ENCODE data around the gene PRPH. TPM values are rescaled to one million over a fixed set of nuclear protein-coding genes. Genes with fewer than 3 reads are reported as not detected.
"Not testable (repeated sequence)": the region's sequence is repeated elsewhere in the genome, so short reads cannot be mapped to it uniquely, and the experiment has no call there.

The PRPH gene
- polyA plus RNA-seq, 3 donors, result not detected

GRCh38 chr12:49264873-49265792 is 29.8 kb upstream of the PRPH start, which contains the start of gene TUBA1C:
Gene TUBA1C, plus strand, starts transcription at chr12:49265082. Its CDS starts 100 bp downstream, at chr12:49265182.
- peak; percentile 90 to 94 (median 91) for DNase-seq
- Mint-ChIP-seq H3K4me1 (peaks cover 49% of the 10 kb centered on the region), H3K27ac (peak within 1 kb of the TSS; percentile 87 to 96 (median 94)), H3K9me3 (no peaks in the 10 kb centered on the region), H3K4me3 (peak within 1 kb of the TSS; percentile 87), H3K27me3 (ENCODE audit: low read depth in 3 of 3) (no peaks in the 10 kb centered on the region), H3K36me3 (peaks cover 11 to 16% of the 10 kb centered on the region in 2 donors)
- peak within 1 kb of the TSS; percentile 95 for H3K4me2 ChIP-seq (replicated peaks; ENCODE audit: extremely low read depth, low read length, poor library complexity, severe bottlenecking)
- peaks cover 54 to 69% of the 10 kb centered on the region in 2 donors for H3K4me1 ChIP-seq (ENCODE audit: control insufficient read depth in 1 of 2, insufficient read depth in 2 of 2, low read length in 2 of 2)
- TF ChIP-seq CTCF (IDR thresholded peaks at IDR 0.05), result no peak
- peak within 1 kb of the TSS; percentile 94 for H3K9ac ChIP-seq (ENCODE audit: insufficient read depth, low read length, poor library complexity, severe bottlenecking)
- intact Hi-C loops (cut with micrococcal nuclease), result no loop called here
- no peaks in the 10 kb centered on the region for H3K9me3 ChIP-seq (replicated peaks in 1 of 2; ENCODE audit: control insufficient read depth in 1 of 2, insufficient read depth in 1 of 2, low read length in 2 of 2)
- H2AFZ ChIP-seq (ENCODE audit: insufficient read depth, low read depth, low read length, poor library complexity, severe bottlenecking), result peak within 1 kb of the TSS; percentile 87
- H3K4me3 ChIP-seq (replicated peaks in 1 of 3; ENCODE audit: low read depth in 2 of 3, low read length in 3 of 3), result peak within 1 kb of the TSS; percentile 59 to 100 (median 92)
- H3K36me3 ChIP-seq (replicated peaks in 1 of 2; ENCODE audit: control insufficient read depth in 1 of 2, insufficient read depth in 2 of 2, low read length in 2 of 2), result peaks cover 7 to 13% of the 10 kb centered on the region in 2 donors
- H4K20me1 ChIP-seq (ENCODE audit: insufficient read depth, low read length), result peaks cover 35% of the 10 kb centered on the region
- 0% methylated on average over 44 of the region's 61 CpGs for WGBS (ENCODE audit: insufficient coverage)
- H3K27ac ChIP-seq (ENCODE audit: low read depth in 1 of 2, low read length in 2 of 2), result peak within 1 kb of the TSS; percentile 96 to 99
- H3K79me2 ChIP-seq (ENCODE audit: insufficient read depth, low read length), result peaks cover 96% of the 10 kb centered on the region
- H3K27me3 ChIP-seq (ENCODE audit: control insufficient read depth in 2 of 2, insufficient read depth in 2 of 2, low read length in 2 of 2), result no peaks in the 10 kb centered on the region

- H3K4me2 ChIP-seq (replicated peaks; ENCODE audit: extremely low read depth, low read length, poor library complexity, severe bottlenecking); H3K9me3 ChIP-seq (replicated peaks in 1 of 2; ENCODE audit: control insufficient read depth in 1 of 2, insufficient read depth in 1 of 2, low read length in 2 of 2); H2AFZ ChIP-seq (ENCODE audit: insufficient read depth, low read depth, low read length, poor library complexity, severe bottlenecking); H3K4me3 Mint-ChIP-seq; H3K9me3 Mint-ChIP-seq; H3K27me3 Mint-ChIP-seq (ENCODE audit: low read depth in 3 of 3); H3K27me3 ChIP-seq (ENCODE audit: control insufficient read depth in 2 of 2, insufficient read depth in 2 of 2, low read length in 2 of 2); DNase-seq; H3K9ac ChIP-seq (ENCODE audit: insufficient read depth, low read length, poor library complexity, severe bottlenecking); intact Hi-C loops (cut with micrococcal nuclease); H3K4me3 ChIP-seq (replicated peaks in 1 of 3; ENCODE audit: low read depth in 2 of 3, low read length in 3 of 3): not testable (repeated sequence)
- H3K36me3 ChIP-seq (replicated peaks in 1 of 2; ENCODE audit: control insufficient read depth in 1 of 2, insufficient read depth in 2 of 2, low read length in 2 of 2), result peaks cover 42 to 53% of the 10 kb centered on the region in 2 donors
- Mint-ChIP-seq H3K27ac (peak overlapping the region in 4 of 7 donors; percentile 15 to 66 (median 56)), H3K36me3 (peaks cover 37 to 51% of the 10 kb centered on the region in 2 donors), H3K4me1 (peaks cover 32% of the 10 kb centered on the region)
- H3K4me1 ChIP-seq (ENCODE audit: control insufficient read depth in 1 of 2, insufficient read depth in 2 of 2, low read length in 2 of 2), result peaks cover 35 to 43% of the 10 kb centered on the region in 2 donors
- H4K20me1 ChIP-seq (ENCODE audit: insufficient read depth, low read length), result peaks cover 61% of the 10 kb centered on the region
- H3K79me2 ChIP-seq (ENCODE audit: insufficient read depth, low read length), result peaks cover 69% of the 10 kb centered on the region
- WGBS (ENCODE audit: insufficient coverage), result no CpG with 5 or more reads among the region's 6 CpGs
- H3K27ac ChIP-seq (ENCODE audit: low read depth in 1 of 2, low read length in 2 of 2), result peak overlapping the region in 1 of 2 donors; percentile 36
Measured at GRCh38 chr12:49269191-49269590, 25.8 kb upstream of the PRPH start.
